T-helper 17 cell (primary cell): ENCODE results near the gene AOC1. TPM values are rescaled to one million over a fixed set of nuclear protein-coding genes. Genes with fewer than 3 reads are reported as not detected.

Experiments
- ATAC-seq: fragments of 150-1000 bp; cut with Tn5 transposase; 2 replicates; pipeline ENCODE4 v1.10.0; 2021; ENCODE audit warnings: mild to moderate bottlenecking, moderate library complexity
- DNase-seq, 3 donors: peaks; one replicate each; pipeline versions ENCODE4 v3.0.0 to v3.0.0-alpha.2; 2020 to 2021
- H3K9me3 ChIP-seq: one replicate; pipeline ENCODE4 v1.7.0; 2013; ENCODE audit warnings: low read length, mild to moderate bottlenecking; ENCODE audit not compliant: control insufficient read depth, poor library complexity, severe bottlenecking
- H3K27ac Mint-ChIP-seq: one replicate; pipeline ENCODE4 v1.8.0; 2022; ENCODE audit warnings: mild to moderate bottlenecking, moderate library complexity, mixed read lengths
- H3K27me3 Mint-ChIP-seq: one replicate; pipeline ENCODE4 v1.8.0; 2022; ENCODE audit warnings: mixed read lengths
- H3K36me3 Mint-ChIP-seq: one replicate; pipeline ENCODE4 v1.8.0; 2022; ENCODE audit warnings: low read depth, mixed read lengths
- H3K4me1 Mint-ChIP-seq: one replicate; pipeline ENCODE4 v1.8.0; 2022; ENCODE audit warnings: mild to moderate bottlenecking, mixed read lengths
- H3K4me3 Mint-ChIP-seq: one replicate; pipeline ENCODE4 v1.8.0; 2022; ENCODE audit warnings: mild to moderate bottlenecking, moderate library complexity, mixed read lengths
- total RNA-seq, 4 donors: library from RNA in 2 of 4; stranded (reverse) in 2 of 4; gene quantifications; one replicate each; pipeline ENCODE4 v1.2.3 and lab custom pipeline; 2022 to 2026

AOC1 gene
- total RNA-seq, 2 donors from 2014 or later = not detected

DNA sequence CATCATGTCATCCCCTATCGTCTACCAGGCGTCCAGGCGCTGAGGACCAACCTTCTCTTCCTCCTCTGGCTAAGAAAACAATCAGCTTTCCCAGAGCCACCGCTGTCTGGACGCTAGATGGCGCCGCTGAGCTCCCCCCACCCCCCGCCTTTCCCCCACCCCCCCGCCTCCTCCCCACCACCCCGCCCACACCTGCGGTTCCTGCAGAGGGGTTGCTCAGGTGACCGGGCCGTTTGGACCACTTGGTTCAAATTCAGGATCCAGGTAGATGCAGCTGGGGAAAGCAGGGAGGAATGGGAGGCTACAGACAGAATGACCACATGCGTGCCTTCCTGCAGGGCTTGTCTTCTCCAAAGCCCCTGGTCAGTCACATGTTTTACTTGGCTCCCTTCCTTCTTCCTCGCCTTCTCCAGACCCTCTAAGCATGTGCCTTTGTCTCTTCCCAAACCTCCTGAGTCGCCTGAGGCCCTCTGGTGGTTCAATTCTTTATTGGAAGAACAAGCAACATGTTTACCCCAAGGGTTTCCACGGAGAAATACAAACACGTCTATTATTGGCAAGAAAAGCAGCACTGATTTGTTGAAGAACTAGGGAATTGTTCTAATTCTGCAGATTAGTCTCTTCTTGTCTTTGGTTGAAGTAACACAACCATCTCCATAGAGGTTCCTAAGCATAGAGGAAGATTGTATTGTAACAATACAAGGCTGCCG lies 24.7 kb downstream of the AOC1 start:
- Mint-ChIP-seq H3K36me3 (peaks cover 2% of the 10 kb centered on the region), H3K27ac (peak overlapping the region; percentile 6), H3K4me3 (peak overlapping the region; percentile 67), H3K27me3 (no peaks in the 10 kb centered on the region), H3K4me1 (peaks cover 12% of the 10 kb centered on the region)
- DNase-seq = peak; percentile 22 to 46 (median 42)
- ATAC-seq = peak; percentile 74
- no peaks in the 10 kb centered on the region for H3K9me3 ChIP-seq

DNA sequence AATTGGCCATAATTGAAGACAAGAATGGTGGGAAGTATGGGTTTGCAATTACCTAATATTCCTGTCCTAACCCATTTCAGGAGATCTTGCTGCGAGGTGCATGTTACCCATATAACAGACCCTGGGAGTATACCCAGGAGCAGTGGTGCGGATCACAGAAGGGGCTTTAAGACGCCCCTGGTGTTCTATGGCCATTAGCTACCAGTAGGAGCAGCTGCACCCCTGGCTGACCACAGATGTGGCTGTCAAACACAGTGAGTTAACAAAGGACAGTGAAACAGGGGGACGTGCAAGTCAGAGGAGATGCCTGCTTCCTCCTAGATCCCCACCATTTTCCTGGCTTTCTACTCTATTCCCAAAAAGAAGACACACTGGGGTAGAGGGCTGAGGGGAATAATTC lies 25.2 kb downstream of the AOC1 start:
- ATAC-seq (no peak), DNase-seq (no peak)
- Mint-ChIP-seq H3K36me3 (peaks cover 2% of the 10 kb centered on the region), H3K27me3 (no peaks in the 10 kb centered on the region), H3K4me1 (peaks cover 12% of the 10 kb centered on the region), H3K27ac (peak overlapping the region; percentile 6), H3K4me3 (no peak overlapping the region)
- H3K9me3 ChIP-seq = no peaks in the 10 kb centered on the region

DNA sequence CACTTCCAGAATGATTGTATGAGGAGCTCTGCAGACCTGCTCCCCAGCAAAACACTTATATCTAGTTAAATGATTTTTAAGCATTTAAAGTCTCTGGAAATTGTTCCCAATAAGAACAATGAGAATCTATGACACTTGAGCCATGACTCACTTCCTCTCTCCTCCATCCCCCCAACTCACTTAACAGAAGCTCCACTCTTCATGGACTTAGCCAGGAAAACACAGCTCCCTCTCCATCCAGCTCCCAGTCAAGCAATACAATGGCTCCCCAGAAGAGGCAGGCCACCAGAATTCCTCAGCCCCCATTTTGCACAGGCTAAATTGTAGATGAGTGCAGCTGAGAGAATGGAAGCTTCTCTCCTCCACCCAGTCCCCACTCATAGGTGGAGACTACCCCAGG lies 27.0 kb downstream of the AOC1 start:
- no peak overlapping the region for H3K27ac Mint-ChIP-seq
- no peak for ATAC-seq
- peaks cover 2% of the 10 kb centered on the region for H3K36me3 Mint-ChIP-seq
- H3K9me3 ChIP-seq = no peaks in the 10 kb centered on the region
- H3K27me3 Mint-ChIP-seq = no peaks in the 10 kb centered on the region
- no peak overlapping the region for H3K4me3 Mint-ChIP-seq
- peaks cover 12% of the 10 kb centered on the region for H3K4me1 Mint-ChIP-seq
- no peak for DNase-seq

DNA sequence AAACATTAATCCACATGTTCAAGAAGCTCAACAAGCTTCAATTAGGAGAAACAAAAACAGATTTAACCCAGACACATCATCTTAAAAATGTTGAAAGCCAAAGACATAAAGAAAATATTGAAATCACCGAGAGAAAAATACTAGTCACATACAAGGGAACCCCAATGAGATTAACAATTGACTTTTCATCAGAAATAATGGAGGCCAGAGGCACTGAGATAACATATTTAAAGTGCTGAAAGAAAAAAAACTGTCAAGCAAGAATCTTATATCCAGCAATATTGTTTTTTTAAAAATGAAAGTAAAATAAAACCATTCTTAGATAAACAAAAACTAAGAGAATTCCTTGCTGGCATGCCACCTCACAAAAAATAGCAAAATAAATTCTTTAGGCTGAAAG lies 28.9 kb downstream of the AOC1 start:
- Mint-ChIP-seq H3K4me3 (no peak overlapping the region), H3K27me3 (no peaks in the 10 kb centered on the region), H3K36me3 (peaks cover 2% of the 10 kb centered on the region), H3K4me1 (peaks cover 4% of the 10 kb centered on the region), H3K27ac (no peak overlapping the region)
- ATAC-seq = no peak
- no peaks in the 10 kb centered on the region for H3K9me3 ChIP-seq
- no peak for DNase-seq

DNA sequence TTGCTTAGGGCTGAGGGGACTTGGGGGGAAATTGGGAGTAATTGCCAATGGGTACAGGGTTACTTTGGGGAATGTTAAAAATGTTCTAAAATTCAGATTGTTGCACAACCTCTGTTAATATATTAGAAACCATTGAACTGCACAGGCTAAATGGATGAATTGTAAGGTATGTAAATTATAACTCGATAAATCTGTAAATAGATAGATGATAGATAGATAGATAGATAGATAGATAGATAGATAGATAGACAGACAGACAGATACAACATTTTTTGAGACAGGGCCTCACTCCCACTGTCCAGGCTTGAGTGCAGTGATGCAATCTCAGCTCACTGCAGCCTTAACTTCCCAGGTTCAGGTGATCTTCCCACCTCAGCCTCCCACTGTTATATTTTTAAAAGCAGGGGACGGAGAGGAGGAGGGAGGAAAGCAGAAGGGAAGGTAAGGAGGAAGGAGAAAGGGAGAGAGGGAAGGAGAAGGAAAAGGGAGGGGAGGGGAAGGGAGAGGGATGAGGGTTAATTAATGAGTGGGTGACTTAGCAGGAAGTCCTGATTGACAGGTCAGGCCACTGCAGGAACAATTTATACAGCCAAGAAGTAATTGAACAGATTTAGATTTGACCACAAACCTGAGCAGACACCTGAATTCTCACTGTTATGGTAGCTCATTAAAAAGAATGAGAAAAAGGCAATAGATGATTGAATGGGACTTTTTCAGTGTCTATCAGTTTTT lies 38.7 kb downstream of the AOC1 start:
- ATAC-seq = no peak
- Mint-ChIP-seq H3K4me1 (no peaks in the 10 kb centered on the region), H3K36me3 (no peaks in the 10 kb centered on the region), H3K27ac (no peak overlapping the region), H3K27me3 (peaks cover 11% of the 10 kb centered on the region), H3K4me3 (no peak overlapping the region)
- no peaks in the 10 kb centered on the region for H3K9me3 ChIP-seq
- DNase-seq = no peak

DNA sequence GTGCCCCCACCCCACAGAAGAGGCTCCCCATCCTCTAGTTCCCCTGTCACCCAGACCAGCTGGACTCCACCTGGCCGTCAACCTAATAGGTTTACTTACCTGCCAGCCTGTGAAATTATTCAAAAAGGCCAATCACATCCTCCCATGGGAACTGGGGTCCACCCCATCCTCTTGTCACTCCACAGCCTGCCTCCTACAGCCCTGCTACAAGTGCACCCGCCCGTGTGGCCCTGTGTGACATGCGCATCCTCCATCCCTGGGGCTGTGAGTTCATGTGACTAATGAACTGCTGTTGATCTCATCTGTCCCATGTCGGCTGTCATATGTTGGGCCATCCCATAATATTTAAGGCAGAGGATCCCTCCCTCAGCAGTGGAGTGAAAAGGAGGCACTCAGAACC lies 39.4 kb downstream of the AOC1 start:
- DNase-seq (no peak), ATAC-seq (no peak)
- no peaks in the 10 kb centered on the region for H3K4me1 Mint-ChIP-seq
- peaks cover 19% of the 10 kb centered on the region for H3K27me3 Mint-ChIP-seq
- H3K9me3 ChIP-seq = no peaks in the 10 kb centered on the region
- H3K4me3 Mint-ChIP-seq = no peak overlapping the region
- H3K27ac Mint-ChIP-seq = no peak overlapping the region
- H3K36me3 Mint-ChIP-seq = no peaks in the 10 kb centered on the region

DNA sequence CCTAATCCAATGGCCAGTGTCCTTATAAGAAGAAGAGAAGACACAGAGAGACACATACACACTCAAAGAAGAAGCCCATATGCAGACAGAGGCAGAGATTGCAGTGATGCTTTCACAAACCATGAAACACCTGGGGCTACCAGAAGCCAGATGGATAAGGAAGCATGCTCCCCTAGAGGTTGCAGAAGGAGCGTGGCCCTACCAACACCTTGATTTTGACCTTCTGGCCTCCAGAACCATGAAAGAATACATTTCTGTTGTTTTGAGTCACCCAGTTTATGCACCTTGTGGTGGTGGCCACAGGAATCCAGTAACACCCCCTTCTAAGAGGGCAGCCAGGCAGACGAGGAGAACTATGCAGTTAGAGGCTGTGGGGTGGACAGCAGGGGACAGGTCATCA lies 43.5 kb downstream of the AOC1 start:
- H3K27ac Mint-ChIP-seq = no peak overlapping the region

DNA sequence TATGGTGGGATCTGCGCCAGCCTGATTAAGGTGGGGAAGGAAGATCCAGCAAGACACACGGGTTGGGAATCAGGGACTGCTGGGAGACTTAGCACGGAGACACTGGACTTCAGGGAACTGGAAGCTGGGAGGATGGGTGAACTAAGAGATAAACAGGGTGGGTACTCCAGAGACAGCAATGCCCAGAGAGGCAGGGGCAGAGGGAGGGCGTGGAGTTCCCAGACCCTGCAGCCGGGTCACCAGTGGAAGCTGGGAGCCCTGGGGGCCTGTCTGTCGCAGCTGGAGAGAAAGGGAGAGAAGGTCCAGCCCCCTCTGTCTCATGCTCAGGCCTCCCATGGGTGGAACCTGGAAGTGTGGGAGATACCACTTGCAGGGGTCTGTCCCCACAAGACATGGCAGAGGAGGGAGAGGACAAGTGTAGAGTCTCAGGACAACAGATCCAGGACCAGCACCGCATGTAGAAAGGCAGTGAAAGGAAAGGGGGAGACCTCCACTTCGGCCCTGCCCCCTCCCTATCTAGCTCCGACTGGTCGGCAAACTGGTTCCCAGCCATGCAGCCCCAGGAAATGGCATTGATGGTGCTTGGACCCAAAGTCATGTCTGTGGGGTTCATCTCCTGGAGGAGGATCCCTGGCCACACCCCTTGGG lies 44.4 kb downstream of the AOC1 start:
- Mint-ChIP-seq H3K27me3 (peaks cover 56% of the 10 kb centered on the region), H3K36me3 (peaks cover 2% of the 10 kb centered on the region)
- H3K9me3 ChIP-seq = no peaks in the 10 kb centered on the region

More for the DNA sequence above, 43.5 kb downstream of the AOC1 start:
- Mint-ChIP-seq H3K27me3 (peaks cover 48% of the 10 kb centered on the region), H3K36me3 (peaks cover 2% of the 10 kb centered on the region), H3K4me3 (peak overlapping the region; percentile 3), H3K4me1 (peaks cover 16% of the 10 kb centered on the region)
- ATAC-seq (no peak), DNase-seq (no peak)
- no peaks in the 10 kb centered on the region for H3K9me3 ChIP-seq

DNA sequence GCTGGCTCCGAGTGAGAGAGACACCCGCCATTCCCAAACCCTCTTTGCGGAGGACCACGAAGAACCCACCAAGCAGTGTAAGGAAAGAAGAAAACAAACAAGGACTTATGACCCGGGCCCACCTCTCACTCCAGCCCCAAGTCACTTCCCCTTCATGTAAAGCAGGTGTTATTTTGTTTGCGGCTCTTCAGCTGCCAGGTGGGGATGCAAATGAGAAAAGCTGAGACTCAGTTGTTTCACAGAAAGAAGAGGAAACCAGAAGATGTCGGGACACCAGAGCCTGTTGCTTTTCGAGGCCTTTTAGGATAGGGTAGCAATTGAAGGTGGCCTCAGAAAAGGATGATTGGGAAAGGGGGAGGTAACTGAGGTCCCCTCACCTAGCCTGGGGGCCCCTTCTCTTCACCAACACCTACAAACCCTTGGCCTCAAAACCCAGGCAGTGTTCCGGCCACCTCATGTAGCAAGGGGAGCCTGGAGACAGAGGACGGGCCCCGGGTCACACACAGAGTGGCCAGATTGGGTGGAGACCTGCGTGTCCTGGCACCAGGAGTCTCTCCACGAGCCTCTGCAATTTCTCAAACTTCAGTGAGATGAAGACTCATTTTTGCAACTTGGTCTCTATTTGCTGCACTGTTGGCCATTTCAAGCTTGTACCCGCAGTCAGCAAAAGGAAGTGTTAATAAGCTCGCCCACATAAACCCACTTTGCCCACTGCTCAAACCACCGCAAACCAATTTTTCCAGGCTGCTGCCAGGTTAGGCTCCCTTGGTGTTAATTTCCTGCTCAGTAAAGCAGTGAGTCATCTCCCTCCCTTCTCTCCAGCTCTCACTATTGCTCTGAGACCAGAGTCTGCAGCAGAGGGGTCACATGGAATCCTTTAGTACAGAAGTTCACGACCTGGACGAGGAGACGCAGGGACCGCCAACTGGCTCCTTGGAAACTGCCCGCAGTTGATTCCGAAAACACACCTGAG lies 45.5 kb downstream of the AOC1 start:
- ATAC-seq (peak; percentile 19), DNase-seq (no peak)
- H3K4me3 Mint-ChIP-seq = no peak overlapping the region
- H3K9me3 ChIP-seq = no peaks in the 10 kb centered on the region
- H3K36me3 Mint-ChIP-seq = peaks cover 2% of the 10 kb centered on the region
- H3K4me1 Mint-ChIP-seq = peaks cover 22% of the 10 kb centered on the region
- H3K27ac Mint-ChIP-seq = no peak overlapping the region
- H3K27me3 Mint-ChIP-seq = peaks cover 63% of the 10 kb centered on the region

More for the DNA sequence above, 44.4 kb downstream of the AOC1 start:
- peaks cover 19% of the 10 kb centered on the region for H3K4me1 Mint-ChIP-seq
- DNase-seq (no peak), ATAC-seq (no peak)
- no peak overlapping the region for H3K4me3 Mint-ChIP-seq
- H3K27ac Mint-ChIP-seq = no peak overlapping the region

DNA sequence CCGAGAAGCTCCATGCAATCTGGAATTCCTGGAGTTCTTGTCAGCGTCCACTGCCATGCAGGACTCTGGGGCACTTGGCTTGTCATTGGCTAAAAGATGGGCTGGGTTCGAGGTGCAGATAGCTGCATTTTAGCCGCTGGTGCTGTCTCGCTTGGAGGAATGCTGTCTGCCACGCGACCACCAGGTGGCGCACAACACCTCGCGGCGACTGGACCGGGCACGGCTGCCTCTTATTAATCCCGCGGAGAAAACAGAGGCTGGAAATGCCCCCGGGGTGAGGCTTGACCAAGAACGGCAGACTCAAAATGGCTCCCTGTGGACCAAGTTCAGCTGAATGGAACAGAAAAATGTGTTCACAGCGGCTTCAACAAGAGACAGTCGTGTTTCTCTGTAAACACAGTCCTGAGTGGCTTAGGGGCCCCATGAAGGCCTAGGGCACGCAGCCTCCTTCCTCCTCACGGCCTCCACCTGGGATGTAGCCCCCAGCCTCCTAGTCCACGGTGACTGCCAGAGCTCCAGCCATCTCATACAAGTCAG lies 46.2 kb downstream of the AOC1 start:
- peak; percentile 58 to 76 (median 69) for DNase-seq
- H3K4me1 Mint-ChIP-seq = peaks cover 22% of the 10 kb centered on the region
- H3K9me3 ChIP-seq = no peaks in the 10 kb centered on the region
- peak; percentile 86 for ATAC-seq
- H3K27me3 Mint-ChIP-seq = peaks cover 63% of the 10 kb centered on the region
- peaks cover 2% of the 10 kb centered on the region for H3K36me3 Mint-ChIP-seq
- H3K27ac Mint-ChIP-seq = no peak overlapping the region
- no peak overlapping the region for H3K4me3 Mint-ChIP-seq

DNA sequence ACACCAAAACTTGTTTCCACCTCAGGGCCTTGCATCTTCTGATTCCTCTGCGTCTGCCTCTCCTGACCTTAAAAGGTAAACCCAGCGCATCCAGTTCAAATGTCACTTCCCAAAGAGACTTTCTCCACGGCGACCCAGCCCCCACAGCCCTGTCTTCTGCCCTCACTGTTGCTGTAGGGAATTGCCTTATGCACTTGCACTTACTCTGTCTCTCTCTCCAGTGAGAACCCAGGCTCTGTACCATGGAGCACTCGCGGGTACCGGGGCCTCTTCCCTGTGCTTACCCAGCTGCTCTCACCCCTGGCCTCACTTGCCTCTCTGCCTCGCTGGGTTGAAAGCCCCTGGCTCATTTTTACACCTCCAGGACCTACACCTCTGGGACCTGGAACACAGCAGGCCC lies 48.4 kb downstream of the AOC1 start:
- no peak overlapping the region for H3K27ac Mint-ChIP-seq
- ATAC-seq = no peak
- H3K9me3 ChIP-seq = no peaks in the 10 kb centered on the region
- peaks cover 2% of the 10 kb centered on the region for H3K36me3 Mint-ChIP-seq
- peaks cover 22% of the 10 kb centered on the region for H3K4me1 Mint-ChIP-seq
- no peak for DNase-seq
- peaks cover 74% of the 10 kb centered on the region for H3K27me3 Mint-ChIP-seq
- H3K4me3 Mint-ChIP-seq = no peak overlapping the region

DNA sequence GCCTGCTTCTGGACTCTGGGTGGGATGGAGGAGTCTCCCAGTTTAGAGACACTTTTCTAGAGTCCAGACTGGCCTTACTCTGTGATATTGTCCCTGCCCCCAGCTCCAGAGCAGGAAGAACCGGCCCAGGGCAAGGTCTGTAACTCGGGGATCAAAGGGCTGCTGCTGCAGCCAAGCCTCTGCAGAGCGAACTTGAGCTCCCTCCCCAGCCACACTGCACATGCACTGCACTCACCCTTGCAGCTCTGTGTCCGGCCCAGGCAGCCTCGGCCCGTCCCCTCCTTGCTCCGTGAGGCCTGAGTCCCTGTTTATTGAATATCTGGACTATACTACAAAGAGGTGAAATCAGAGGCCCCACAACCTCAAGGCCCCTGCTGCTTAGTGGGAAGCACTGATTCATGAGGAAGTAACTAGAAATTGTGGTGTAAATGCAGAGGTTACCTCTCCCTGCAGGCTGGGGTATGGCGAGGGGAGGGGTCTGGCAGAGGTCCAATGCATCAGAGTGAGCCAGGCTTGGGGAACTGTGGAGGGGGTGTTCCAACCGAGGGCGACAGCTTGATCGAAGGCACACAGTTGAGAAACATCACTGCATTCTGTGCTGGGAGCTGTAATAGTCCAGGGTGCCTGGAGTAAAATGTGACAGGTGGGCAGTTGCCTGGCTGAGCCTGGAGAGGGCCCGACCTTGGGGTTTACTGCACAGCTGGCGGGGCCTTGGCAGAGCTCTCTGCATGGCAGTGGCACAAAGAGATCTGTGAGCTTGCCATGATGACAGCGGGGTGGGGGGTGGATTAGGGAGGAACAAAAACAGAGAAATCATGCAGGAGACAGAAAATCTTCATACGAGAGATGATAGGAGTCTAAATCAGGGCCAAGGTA lies 49.1 kb downstream of the AOC1 start:
- no peak overlapping the region for H3K4me3 Mint-ChIP-seq
- ATAC-seq = no peak
- peaks cover 24% of the 10 kb centered on the region for H3K4me1 Mint-ChIP-seq
- H3K9me3 ChIP-seq = no peaks in the 10 kb centered on the region
- H3K27me3 Mint-ChIP-seq = peaks cover 71% of the 10 kb centered on the region
- H3K36me3 Mint-ChIP-seq = peaks cover 2% of the 10 kb centered on the region
- DNase-seq = no peak
- no peak overlapping the region for H3K27ac Mint-ChIP-seq
